ENCODE measurements around the gene NCOA3.

NCOA3 gene

DNA sequence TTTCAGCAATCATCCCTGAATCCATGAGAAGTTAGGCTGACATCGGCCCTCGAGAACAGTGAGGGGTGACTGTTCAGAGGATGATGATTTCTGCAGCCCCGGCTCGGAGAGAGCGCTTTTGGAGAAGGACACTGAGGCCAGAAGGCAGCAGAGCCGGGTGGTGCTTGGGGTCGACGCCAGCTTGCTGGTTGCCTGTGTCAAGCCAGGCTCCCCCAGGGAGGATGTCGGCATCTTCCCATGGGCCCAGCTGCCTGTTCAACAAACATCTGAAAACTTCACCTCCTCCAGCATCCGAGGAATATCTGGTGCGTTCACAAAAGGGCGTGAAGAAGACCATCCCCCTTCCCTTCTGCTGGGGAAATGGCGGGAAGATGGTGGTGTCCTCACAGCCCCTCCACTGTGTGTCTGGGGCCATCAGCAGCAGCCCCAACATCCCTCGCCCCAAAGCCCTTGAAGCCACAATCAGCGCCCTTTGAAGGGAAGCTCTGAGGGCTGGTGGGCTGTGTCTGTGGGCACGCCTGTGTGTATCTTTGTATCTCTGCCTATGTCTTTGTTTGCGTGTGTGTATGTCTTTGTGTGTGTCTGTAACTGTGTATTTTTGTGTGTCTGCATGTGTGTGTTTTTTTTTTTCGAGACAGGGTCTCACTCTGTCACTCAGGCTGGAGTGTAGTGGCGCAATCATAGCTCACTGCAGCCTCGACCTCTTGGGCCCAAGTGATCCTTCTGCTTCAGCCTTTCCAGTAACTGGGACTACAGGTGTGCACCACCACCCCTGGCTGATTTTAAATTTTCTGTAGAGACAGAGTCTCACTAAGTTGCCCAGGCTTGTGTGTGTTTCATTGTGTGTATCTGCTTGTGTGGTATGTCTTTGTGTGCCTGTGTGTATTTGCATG is 185.7 kb downstream of the NCOA3 start:
- DNase-seq, result no peak

DNA sequence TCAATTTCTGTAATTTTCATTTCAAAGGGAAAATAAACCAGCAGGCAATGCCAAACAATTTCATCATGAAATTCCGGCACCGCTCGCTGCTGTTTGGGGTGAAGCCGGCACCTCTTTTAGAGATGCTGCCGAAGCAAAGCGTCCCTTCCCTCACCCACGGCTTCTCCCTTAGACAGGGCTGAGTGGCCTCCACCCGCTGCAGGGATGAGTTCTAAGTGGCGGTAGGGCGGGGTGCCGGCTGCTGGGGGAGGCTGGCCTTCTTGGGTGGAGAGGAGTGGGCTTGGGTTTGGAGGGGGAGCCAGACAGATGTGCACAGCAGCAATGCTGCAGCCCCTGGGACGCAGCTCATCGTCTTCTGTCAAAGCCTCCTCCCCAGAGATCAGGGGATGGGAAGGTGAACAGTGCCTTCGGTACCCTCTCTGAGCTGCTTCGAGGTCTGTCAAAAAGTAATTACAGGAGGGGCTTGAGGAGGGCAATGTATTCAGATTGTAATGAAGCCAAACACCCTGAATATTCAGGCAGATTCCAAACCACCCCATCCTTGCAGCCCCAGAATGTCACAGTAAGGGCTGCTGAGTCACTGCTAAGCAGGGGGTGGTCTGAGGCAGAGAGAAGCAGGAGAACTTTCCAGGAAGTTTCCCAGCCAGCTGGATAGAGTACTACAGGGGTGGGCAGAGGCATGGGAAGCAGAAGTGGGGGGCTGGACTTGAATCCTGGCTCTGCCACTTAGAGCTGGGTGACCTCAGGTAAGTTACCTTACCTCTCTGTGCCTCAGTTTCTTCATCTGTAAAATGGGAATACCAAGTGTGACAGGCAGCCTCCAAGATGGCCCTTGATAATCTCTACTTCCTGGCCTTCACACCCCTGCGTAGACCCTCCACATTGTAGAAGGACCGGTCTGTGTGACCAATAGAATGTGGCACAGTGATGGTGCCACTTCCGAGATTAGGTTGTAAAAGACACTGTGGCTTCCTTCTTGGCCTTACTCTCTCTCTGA is 187.0 kb downstream of the NCOA3 start:
- no peak for DNase-seq

GRCh38 chr20:47689731-47690130 is 188.0 kb downstream of the NCOA3 start:
- no peak for DNase-seq

DNA sequence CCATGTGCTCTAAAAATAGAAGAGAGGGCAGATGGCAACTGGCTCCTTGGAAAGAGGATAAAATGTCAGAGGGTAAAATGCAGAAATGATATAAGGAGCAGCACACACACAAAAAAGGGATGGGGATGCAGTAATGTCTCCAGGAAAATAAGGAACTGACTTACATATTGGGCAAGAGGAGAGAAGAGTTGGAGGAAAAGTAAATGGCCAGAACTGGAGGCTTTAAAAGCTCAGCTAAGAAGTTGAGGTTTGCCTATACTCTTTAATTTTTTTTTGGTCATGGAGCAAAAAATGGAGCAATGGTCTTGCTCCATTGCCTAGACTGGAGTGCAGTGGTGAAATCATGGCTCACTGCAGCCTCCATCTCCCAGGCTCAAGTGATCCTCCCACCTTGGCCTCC is 189.9 kb downstream of the NCOA3 start:
- DNase-seq, result no peak

GRCh38 chr20:47694021-47694818 is 192.5 kb downstream of the NCOA3 start:
- DNase-seq, result no peak

GRCh38 chr20:47696856-47697255 is 195.2 kb downstream of the NCOA3 start:
- DNase-seq, result no peak

- no peak for DNase-seq
Measured at GRCh38 chr20:47698142-47698541, 196.5 kb downstream of the NCOA3 start.

DNA sequence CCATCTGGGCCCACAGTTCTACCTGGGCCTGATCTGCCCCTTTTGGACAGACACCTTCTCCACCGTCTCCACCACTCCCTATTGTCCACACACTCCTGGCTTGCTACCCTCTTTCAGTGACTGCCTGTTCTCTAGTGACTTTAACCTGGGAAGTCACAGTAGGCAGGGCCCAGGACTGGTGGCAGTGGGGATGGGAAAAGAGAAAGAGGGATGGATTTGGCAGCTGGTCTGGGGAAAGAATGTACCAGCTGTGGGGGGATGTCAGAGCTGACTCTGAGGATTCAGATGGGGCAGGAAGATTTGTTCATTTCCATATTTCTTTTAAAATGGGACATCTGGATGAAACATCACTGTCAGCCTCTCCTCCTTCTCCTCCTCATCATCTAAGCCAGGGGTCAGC is 198.1 kb downstream of the NCOA3 start:
- no peak for DNase-seq

DNA sequence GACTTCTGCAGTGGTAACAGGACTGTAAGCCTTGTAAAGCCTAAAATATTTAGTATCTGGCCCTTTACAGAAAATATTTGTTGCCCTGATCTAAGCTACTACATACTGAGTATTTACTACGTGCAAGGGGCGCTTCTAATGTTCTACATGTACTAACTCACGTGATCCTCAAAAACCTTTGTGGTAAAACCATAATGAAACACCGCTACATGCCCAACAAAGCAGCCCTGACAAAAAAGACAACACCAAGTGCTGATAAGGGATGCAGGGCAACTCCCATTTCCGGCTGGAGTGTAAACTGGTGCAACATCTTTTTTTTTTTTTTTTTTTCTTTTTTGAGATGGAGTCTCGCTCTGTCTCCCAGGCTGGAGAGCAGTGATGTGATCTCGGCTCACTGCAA is 198.6 kb downstream of the NCOA3 start:
- no peak for DNase-seq

GRCh38 chr20:47701612-47702011 is 199.9 kb downstream of the NCOA3 start:
- no peak for DNase-seq

- no peak for DNase-seq
Measured at GRCh38 chr20:47703748-47704147, 202.1 kb downstream of the NCOA3 start.

DNA sequence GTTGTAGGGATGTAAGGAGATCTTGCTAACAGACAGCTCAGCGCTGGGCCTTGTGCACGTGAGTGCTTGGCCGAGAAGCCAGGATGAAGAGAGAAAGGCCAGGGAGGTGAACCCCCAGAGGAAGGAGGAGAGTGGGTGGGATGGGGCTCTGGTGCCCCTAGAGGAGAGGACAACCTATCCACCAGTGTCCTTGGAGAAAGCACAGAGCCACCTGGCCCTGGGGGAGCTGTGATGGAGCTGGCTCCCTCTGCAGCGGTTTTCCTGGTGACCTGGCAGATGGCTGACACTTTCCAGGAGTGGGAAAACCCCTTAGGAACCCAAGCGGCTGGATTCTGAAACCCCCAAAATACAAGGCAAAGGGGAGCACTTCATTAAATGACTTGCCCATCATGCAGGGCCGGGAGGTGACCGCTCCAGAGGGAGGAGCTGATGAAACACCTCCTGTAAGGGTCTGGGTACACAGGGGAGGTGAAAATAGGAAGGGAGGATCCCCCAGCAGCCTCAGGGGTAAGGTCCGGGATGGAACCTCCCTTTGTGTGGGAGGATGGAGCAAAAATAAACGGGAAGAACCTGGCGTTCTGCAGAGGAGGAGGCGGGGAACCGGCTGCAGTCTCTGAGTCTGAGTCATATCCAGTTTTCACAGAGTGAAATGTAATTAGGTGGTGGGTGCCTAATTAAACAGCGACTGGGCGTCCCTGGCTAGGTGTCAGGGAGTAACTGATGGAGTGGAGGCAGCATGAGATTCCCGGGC is 203.2 kb downstream of the NCOA3 start:
- no peak for DNase-seq

DNA sequence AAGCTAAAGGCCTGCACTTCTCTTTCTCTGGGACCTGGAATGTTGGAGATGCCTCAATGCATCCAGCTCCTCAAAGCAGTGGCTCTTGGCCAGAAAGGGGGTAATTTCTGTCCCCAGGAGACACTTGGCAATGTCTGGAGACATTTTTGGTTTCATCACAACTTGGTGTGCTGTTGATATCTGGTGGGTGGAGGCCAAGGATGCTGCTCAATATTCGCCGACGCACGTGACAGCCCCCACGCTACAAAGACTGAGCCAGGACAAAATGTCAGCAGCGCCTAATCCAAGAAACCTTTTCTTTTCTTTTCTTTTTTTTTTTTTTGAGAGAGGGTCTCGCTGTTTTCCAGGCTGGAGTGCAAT is 203.8 kb downstream of the NCOA3 start:
- no peak for DNase-seq

DNA sequence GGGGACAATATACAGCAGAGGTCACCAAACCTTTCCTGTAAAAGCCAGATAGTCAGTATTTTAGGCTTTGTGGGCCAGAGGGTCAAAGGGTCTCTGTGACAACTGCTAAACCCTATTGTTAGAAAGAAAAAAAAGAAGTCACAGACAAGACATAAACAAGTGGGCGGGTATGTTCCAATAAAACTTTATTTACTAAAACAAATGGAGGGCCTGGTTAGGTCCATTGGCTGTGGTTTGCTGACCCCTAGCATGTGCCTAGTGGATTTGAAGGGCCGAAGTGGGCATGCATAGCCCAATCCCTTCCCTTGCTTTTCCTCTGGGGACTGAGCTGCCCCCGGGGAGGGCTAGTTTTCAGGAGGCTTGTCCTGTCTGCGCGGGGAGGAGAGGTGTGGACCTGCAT is 204.7 kb downstream of the NCOA3 start:
- no peak for DNase-seq
